HCT116 (cell line): ENCODE measurements around the gene ATG4C.

Experiments used
- CEBPB ChIP-seq: IDR thresholded peaks from 2 replicates; pipeline ENCODE4 v1.6.1; 2012; ENCODE audit warnings: low read depth
- EZH2phosphoT487 ChIP-seq: fragments of 200-600 bp; IDR thresholded peaks from 2 replicates; pipeline ENCODE4 v1.6.1; 2018; ENCODE audit warnings: antibody characterized with exemption, borderline replicate concordance
- TF ChIP-seq, protein P1 (sequence below), 3 experiments: fragments of 200-600 bp in 1 of 3; sonication (generic) in 1 of 3; IDR thresholded peaks in 2 of 3; conservative IDR thresholded peaks in 1 of 3; 2 replicates each; pipeline ENCODE4 v1.5.1; 2012 to 2017; ENCODE audit warnings: low read depth in 2 of 3, low read length in 2 of 3, antibody characterized with exemption in 1 of 3, borderline replicate concordance in 1 of 3, control low read depth in 1 of 3, mild to moderate bottlenecking in 1 of 3, mixed read lengths in 1 of 3, mixed run types in 1 of 3, moderate library complexity in 1 of 3; ENCODE audit not compliant: insufficient read depth in 1 of 3
- TF ChIP-seq, protein P2 (sequence below): IDR thresholded peaks from 2 replicates; pipeline ENCODE4 v1.6.1; 2012

DNA sequence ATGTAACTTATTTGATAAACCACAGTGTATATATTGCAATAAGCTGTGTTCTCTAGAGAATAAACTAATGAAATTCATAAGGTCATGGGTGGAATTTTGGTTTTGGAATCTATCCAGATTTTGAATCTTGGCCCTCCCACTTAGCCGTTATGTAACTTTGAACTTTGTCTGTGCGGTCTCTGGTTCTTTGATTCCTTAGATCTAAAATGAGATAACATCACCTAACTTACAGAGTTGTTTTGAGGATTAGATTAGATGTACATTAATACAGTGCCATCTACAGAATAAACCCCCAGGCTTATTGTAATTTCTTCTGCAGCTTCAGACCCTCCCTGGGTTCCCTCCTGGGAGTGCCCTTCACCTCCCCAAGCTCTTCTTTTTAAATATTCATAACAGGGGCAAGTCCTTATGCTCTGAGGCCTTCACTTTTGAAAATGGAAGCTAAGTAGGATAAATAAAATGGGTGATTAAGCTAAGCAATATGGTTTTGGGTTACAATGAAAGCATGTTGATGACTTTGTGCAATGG is 124.3 kb downstream of the ATG4C start:
- TF ChIP-seq CEBPB (no peak), EZH2phosphoT487 (no peak)
- TF ChIP-seq, protein P1, sequence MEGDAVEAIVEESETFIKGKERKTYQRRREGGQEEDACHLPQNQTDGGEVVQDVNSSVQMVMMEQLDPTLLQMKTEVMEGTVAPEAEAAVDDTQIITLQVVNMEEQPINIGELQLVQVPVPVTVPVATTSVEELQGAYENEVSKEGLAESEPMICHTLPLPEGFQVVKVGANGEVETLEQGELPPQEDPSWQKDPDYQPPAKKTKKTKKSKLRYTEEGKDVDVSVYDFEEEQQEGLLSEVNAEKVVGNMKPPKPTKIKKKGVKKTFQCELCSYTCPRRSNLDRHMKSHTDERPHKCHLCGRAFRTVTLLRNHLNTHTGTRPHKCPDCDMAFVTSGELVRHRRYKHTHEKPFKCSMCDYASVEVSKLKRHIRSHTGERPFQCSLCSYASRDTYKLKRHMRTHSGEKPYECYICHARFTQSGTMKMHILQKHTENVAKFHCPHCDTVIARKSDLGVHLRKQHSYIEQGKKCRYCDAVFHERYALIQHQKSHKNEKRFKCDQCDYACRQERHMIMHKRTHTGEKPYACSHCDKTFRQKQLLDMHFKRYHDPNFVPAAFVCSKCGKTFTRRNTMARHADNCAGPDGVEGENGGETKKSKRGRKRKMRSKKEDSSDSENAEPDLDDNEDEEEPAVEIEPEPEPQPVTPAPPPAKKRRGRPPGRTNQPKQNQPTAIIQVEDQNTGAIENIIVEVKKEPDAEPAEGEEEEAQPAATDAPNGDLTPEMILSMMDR (IDR thresholded peaks at IDR 0.05 in 2 of 3, conservative IDR thresholded peaks at IDR 0.05 in 1 of 3; ENCODE audit: borderline replicate concordance in 1 of 3, insufficient read depth in 1 of 3, low read depth in 2 of 3, low read length in 2 of 3) = no peak
- TF ChIP-seq, protein P2, sequence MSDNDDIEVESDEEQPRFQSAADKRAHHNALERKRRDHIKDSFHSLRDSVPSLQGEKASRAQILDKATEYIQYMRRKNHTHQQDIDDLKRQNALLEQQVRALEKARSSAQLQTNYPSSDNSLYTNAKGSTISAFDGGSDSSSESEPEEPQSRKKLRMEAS = no peak
